SK-N-SH treated with all-trans-retinoic acid at 6 μM for 48 hours (cell line): Measurements from ENCODE around the gene CCDC197.
A peak's percentile ranks its signal among the peaks of the same experiment; 100 is the strongest.

Experiments
- ATAC-seq: fragments of 200-7000 bp; cut with Tn5 transposase; 3 replicates; pipeline ENCODE4 v1.9.1; 2020; ENCODE audit warnings: mild to moderate bottlenecking, moderate library complexity
- ARNTL ChIP-seq: fragments of 450-650 bp; formaldehyde crosslinking; IDR thresholded peaks from 2 replicates; pipeline ENCODE4 v1.5.0; 2020; ENCODE audit warnings: low read depth, mild to moderate bottlenecking, moderate library complexity, borderline replicate concordance
- BACH2 ChIP-seq: fragments of 250-450 bp; sonication (Bioruptor Pico); IDR thresholded peaks from 2 replicates; pipeline ENCODE4 v1.9.0; 2021; ENCODE audit warnings: mild to moderate bottlenecking, borderline replicate concordance
- CSDC2 ChIP-seq: fragments of 250-450 bp; sonication (Bioruptor Pico); IDR thresholded peaks from 2 replicates; pipeline ENCODE4 v1.5.0; 2020; ENCODE audit warnings: mild to moderate bottlenecking, moderate library complexity
- ESRRG ChIP-seq: fragments of 250-450 bp; sonication (Bioruptor Pico); IDR thresholded peaks from 2 replicates; pipeline ENCODE4 v1.6.1; 2021; ENCODE audit warnings: mild to moderate bottlenecking
- GLIS3 ChIP-seq: fragments of 250-450 bp; sonication (Bioruptor Pico); IDR thresholded peaks from 2 replicates; pipeline ENCODE4 v1.5.0; 2020; ENCODE audit warnings: mild to moderate bottlenecking, moderate library complexity
- ISL1 ChIP-seq: fragments of 250-450 bp; sonication (Bioruptor Pico); IDR thresholded peaks from 2 replicates; pipeline ENCODE4 v2.1.2; 2022; ENCODE audit warnings: mild to moderate bottlenecking, moderate library complexity
- PPARA ChIP-seq: fragments of 250-450 bp; sonication (Bioruptor Pico); IDR thresholded peaks from 2 replicates; pipeline ENCODE4 v1.5.0; 2020; ENCODE audit warnings: mild to moderate bottlenecking, borderline replicate concordance
- RARB ChIP-seq: fragments of 250-450 bp; sonication (Bioruptor Pico); IDR thresholded peaks from 2 replicates; pipeline ENCODE4 v1.8.0; 2021; ENCODE audit warnings: mild to moderate bottlenecking, moderate library complexity
- SNAI2 ChIP-seq: fragments of 250-450 bp; sonication (Bioruptor Pico); IDR thresholded peaks from 2 replicates; pipeline ENCODE4 v1.5.0; 2020; ENCODE audit warnings: mild to moderate bottlenecking, moderate library complexity
- TCF4 ChIP-seq: fragments of 250-450 bp; sonication (Bioruptor Pico); IDR thresholded peaks from 2 replicates; pipeline ENCODE4 v1.8.0; 2021; ENCODE audit warnings: mild to moderate bottlenecking, moderate library complexity, borderline replicate concordance
- TOX ChIP-seq: fragments of 250-450 bp; sonication (Bioruptor Pico); IDR thresholded peaks from 2 replicates; pipeline ENCODE4 v1.8.0; 2021; ENCODE audit warnings: mild to moderate bottlenecking, moderate library complexity, borderline replicate concordance
- ZC3H10 ChIP-seq: fragments of 250-450 bp; sonication (Bioruptor Pico); IDR thresholded peaks from 2 replicates; pipeline ENCODE4 v1.5.1; 2021; ENCODE audit warnings: mild to moderate bottlenecking, moderate library complexity
- ZFP3 ChIP-seq: fragments of 250-450 bp; sonication (Bioruptor Pico); IDR thresholded peaks from 2 replicates; pipeline ENCODE4 v1.5.0; 2020; ENCODE audit warnings: mild to moderate bottlenecking, moderate library complexity
- ZFP30 ChIP-seq: fragments of 450-650 bp; formaldehyde crosslinking; IDR thresholded peaks from 2 replicates; pipeline ENCODE4 v1.5.0; 2022; ENCODE audit warnings: mild to moderate bottlenecking, moderate library complexity
- ZNF565 ChIP-seq: fragments of 450-650 bp; formaldehyde crosslinking; conservative IDR thresholded peaks from 2 replicates; pipeline ENCODE4 v1.5.0; 2020; ENCODE audit warnings: low read depth, mild to moderate bottlenecking, moderate library complexity
- ZNF70 ChIP-seq: fragments of 450-650 bp; formaldehyde crosslinking; IDR thresholded peaks from 2 replicates; pipeline ENCODE4 v1.5.0; 2020; ENCODE audit warnings: mild to moderate bottlenecking, moderate library complexity
- ZNF8 ChIP-seq: fragments of 450-650 bp; formaldehyde crosslinking; IDR thresholded peaks from 2 replicates; pipeline ENCODE4 v1.5.0; 2020; ENCODE audit warnings: mild to moderate bottlenecking, moderate library complexity
- TF ChIP-seq, protein P1 (sequence below): fragments of 250-450 bp; sonication (Bioruptor Pico); IDR thresholded peaks from 2 replicates; pipeline ENCODE4 v1.8.0; 2021; ENCODE audit warnings: low read depth, mild to moderate bottlenecking, moderate library complexity, borderline replicate concordance
- TF ChIP-seq, protein P2 (sequence below): fragments of 250-450 bp; sonication (Bioruptor Pico); IDR thresholded peaks from 2 replicates; pipeline ENCODE4 v1.5.1; 2021; ENCODE audit warnings: mild to moderate bottlenecking, moderate library complexity
- TF ChIP-seq, protein P3 (sequence below): fragments of 250-450 bp; sonication (Bioruptor Pico); IDR thresholded peaks from 2 replicates; pipeline ENCODE4 v1.5.1; 2020; ENCODE audit warnings: low read depth, mild to moderate bottlenecking, moderate library complexity
- TF ChIP-seq, protein P4 (sequence below): fragments of 250-450 bp; sonication (Bioruptor Pico); IDR thresholded peaks from 2 replicates; pipeline ENCODE4 v1.5.0; 2020; ENCODE audit warnings: mild to moderate bottlenecking, moderate library complexity
- TF ChIP-seq, protein P5 (sequence below): fragments of 250-450 bp; sonication (Bioruptor Pico); IDR thresholded peaks from 2 replicates; pipeline ENCODE4 v1.8.0; 2020; ENCODE audit warnings: mild to moderate bottlenecking, moderate library complexity, borderline replicate concordance

The CCDC197 gene

DNA sequence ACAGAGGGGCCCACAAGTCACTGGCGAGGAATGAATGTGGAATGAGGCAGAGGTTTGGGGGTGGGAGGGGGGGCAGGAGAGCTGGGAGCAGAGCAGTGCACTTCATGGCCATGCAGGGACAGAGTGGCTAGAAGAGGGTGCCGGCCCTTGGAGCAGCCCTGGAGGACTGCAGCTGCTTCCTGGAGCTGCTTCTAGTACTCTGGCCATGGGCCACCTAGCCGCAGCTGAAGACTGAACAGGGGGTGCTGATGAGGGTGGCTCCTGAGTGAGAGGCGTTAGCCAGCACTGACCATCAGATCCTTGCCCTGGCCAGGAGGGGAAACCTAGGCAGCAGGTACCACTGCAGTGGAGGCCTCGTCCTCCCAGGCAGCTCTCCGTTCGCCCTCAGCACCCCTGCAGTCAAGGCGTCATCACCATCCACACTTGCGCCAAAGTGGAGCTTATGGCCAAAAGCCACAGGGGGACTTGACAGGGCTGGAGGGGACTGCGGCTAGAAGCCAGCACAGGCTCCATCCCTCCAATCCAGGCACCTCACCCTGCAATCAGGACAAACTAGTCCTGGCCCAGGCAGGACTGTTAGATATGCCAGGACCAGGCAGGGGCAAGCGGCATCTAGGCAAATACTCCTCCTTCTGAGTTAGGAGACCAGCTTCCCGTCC lies 45.5 kb downstream of the CCDC197 start:
- peak; percentile 5; the same call in 2 of the 3 replicates for ATAC-seq
- TF ChIP-seq TCF4 (CRISPR knock-in tag) (no peak), ZNF70 (CRISPR knock-in tag) (no peak), BACH2 (CRISPR knock-in tag) (no peak), RARB (CRISPR knock-in tag) (no peak), ZFP3 (CRISPR knock-in tag) (no peak), CSDC2 (no peak), SNAI2 (CRISPR knock-in tag) (no peak), PPARA (CRISPR knock-in tag) (no peak), ZFP30 (no peak), ESRRG (CRISPR knock-in tag) (no peak), ISL1 (CRISPR knock-in tag) (no peak), TOX (CRISPR knock-in tag) (no peak), ZC3H10 (CRISPR knock-in tag) (no peak)
- TF ChIP-seq, protein P1, sequence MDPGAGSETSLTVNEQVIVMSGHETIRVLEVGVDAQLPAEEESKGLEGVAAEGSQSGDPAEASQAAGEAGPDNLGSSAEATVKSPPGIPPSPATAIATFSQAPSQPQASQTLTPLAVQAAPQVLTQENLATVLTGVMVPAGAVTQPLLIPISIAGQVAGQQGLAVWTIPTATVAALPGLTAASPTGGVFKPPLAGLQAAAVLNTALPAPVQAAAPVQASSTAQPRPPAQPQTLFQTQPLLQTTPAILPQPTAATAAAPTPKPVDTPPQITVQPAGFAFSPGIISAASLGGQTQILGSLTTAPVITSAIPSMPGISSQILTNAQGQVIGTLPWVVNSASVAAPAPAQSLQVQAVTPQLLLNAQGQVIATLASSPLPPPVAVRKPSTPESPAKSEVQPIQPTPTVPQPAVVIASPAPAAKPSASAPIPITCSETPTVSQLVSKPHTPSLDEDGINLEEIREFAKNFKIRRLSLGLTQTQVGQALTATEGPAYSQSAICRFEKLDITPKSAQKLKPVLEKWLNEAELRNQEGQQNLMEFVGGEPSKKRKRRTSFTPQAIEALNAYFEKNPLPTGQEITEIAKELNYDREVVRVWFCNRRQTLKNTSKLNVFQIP = no peak
- TF ChIP-seq, protein P2, sequence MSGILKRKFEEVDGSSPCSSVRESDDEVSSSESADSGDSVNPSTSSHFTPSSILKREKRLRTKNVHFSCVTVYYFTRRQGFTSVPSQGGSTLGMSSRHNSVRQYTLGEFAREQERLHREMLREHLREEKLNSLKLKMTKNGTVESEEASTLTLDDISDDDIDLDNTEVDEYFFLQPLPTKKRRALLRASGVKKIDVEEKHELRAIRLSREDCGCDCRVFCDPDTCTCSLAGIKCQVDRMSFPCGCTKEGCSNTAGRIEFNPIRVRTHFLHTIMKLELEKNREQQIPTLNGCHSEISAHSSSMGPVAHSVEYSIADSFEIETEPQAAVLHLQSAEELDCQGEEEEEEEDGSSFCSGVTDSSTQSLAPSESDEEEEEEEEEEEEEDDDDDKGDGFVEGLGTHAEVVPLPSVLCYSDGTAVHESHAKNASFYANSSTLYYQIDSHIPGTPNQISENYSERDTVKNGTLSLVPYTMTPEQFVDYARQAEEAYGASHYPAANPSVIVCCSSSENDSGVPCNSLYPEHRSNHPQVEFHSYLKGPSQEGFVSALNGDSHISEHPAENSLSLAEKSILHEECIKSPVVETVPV (CRISPR knock-in tag) = no peak
- TF ChIP-seq, all 23 proteins: peak for 0

DNA sequence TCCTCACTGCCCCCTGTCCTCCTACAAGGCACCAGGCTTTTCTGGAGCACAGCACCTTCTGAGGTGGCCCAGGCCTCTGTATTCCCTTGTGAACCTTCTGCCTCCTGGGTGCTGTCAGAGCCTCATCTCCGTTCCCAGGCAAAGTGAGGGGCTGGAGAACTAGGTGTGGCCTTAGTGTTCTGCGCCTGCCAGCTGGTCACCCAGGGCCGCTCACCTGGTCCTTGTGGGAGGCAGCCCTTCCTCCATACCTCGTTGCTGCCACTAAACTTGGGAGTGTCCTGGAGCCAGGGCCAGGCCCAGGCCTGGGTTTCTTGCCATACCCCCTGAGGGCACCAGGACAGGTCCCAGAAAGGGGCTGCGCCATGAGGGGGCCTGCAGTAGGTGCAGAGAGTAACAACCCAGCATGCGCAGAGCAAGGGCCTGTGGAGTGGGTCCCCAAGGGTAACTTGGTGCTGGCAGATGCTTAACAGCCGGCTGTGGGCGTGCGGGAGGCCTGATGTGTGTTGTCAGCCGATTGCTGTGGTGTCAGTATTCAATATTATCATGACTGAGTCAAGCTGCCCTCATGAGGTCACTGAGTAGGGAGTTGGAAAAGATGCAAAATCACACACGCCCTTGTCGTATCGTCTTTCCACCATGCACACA lies 46.1 kb downstream of the CCDC197 start:
- ATAC-seq = no peak
- no peak for TF ChIP-seq ZFP30
- no peak for TF ChIP-seq GLIS3 (CRISPR knock-in tag)
- TF ChIP-seq PPARA (CRISPR knock-in tag) = no peak
- TF ChIP-seq, protein P3, sequence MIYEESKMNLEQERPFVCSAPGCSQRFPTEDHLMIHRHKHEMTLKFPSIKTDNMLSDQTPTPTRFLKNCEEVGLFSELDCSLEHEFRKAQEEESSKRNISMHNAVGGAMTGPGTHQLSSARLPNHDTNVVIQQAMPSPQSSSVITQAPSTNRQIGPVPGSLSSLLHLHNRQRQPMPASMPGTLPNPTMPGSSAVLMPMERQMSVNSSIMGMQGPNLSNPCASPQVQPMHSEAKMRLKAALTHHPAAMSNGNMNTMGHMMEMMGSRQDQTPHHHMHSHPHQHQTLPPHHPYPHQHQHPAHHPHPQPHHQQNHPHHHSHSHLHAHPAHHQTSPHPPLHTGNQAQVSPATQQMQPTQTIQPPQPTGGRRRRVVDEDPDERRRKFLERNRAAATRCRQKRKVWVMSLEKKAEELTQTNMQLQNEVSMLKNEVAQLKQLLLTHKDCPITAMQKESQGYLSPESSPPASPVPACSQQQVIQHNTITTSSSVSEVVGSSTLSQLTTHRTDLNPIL (CRISPR knock-in tag) = no peak
- no peak for TF ChIP-seq BACH2 (CRISPR knock-in tag)
- TF ChIP-seq, protein P4, sequence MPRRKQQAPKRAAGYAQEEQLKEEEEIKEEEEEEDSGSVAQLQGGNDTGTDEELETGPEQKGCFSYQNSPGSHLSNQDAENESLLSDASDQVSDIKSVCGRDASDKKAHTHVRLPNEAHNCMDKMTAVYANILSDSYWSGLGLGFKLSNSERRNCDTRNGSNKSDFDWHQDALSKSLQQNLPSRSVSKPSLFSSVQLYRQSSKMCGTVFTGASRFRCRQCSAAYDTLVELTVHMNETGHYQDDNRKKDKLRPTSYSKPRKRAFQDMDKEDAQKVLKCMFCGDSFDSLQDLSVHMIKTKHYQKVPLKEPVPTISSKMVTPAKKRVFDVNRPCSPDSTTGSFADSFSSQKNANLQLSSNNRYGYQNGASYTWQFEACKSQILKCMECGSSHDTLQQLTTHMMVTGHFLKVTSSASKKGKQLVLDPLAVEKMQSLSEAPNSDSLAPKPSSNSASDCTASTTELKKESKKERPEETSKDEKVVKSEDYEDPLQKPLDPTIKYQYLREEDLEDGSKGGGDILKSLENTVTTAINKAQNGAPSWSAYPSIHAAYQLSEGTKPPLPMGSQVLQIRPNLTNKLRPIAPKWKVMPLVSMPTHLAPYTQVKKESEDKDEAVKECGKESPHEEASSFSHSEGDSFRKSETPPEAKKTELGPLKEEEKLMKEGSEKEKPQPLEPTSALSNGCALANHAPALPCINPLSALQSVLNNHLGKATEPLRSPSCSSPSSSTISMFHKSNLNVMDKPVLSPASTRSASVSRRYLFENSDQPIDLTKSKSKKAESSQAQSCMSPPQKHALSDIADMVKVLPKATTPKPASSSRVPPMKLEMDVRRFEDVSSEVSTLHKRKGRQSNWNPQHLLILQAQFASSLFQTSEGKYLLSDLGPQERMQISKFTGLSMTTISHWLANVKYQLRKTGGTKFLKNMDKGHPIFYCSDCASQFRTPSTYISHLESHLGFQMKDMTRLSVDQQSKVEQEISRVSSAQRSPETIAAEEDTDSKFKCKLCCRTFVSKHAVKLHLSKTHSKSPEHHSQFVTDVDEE (CRISPR knock-in tag) = no peak
- no peak for TF ChIP-seq SNAI2 (CRISPR knock-in tag)
- TF ChIP-seq RARB (CRISPR knock-in tag) = no peak
- TF ChIP-seq ZC3H10 (CRISPR knock-in tag) = no peak
- no peak for TF ChIP-seq ISL1 (CRISPR knock-in tag)
- TF ChIP-seq ZNF8 (CRISPR knock-in tag) = no peak
- no peak for TF ChIP-seq TCF4 (CRISPR knock-in tag)
- no peak for TF ChIP-seq ZFP3 (CRISPR knock-in tag)

DNA sequence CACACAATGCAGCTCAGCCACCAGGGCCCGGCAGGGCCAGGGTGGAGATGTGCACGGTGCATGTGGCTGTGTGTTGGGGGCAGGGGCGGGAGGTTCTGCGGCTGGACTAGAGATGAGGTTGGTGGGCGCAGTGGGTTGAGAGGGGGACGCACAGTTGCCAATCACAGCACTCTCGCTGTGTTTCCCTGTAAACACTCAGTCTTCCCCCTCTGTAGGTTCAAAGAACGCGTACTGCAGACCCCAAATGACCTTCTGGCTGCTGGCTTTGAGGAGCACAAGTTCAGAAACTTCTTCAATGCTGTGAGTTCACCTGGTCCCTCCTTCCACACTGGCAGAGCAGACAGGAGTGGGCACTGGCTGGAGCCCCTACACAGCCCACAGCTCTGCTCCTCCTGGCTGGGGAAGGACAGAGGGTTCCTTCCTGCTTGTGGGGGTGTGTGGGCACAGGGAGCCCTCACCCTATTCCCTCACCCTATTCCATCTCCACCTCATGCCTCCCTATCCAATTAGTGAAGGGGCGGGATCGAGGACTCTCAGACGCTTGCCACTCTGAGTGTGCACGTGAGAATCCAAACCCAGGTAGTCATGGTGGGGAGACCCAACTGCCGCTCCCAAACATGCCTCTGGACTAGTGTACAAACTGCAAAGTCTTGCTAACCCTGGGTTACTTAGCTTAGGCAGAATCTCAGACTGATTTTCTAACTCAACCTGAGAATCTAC lies 46.8 kb downstream of the CCDC197 start:
- no peak for ATAC-seq
- TF ChIP-seq ZFP3 (CRISPR knock-in tag) (no peak), ZNF565 (no peak), ZNF8 (CRISPR knock-in tag) (no peak), PPARA (CRISPR knock-in tag) (no peak), CSDC2 (no peak), ARNTL (CRISPR knock-in tag) (no peak), BACH2 (CRISPR knock-in tag) (no peak)
- TF ChIP-seq, protein P5, sequence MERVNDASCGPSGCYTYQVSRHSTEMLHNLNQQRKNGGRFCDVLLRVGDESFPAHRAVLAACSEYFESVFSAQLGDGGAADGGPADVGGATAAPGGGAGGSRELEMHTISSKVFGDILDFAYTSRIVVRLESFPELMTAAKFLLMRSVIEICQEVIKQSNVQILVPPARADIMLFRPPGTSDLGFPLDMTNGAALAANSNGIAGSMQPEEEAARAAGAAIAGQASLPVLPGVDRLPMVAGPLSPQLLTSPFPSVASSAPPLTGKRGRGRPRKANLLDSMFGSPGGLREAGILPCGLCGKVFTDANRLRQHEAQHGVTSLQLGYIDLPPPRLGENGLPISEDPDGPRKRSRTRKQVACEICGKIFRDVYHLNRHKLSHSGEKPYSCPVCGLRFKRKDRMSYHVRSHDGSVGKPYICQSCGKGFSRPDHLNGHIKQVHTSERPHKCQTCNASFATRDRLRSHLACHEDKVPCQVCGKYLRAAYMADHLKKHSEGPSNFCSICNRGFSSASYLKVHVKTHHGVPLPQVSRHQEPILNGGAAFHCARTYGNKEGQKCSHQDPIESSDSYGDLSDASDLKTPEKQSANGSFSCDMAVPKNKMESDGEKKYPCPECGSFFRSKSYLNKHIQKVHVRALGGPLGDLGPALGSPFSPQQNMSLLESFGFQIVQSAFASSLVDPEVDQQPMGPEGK (CRISPR knock-in tag) = no peak
- TF ChIP-seq, protein P2 (CRISPR knock-in tag) = no peak
- TF ChIP-seq, protein P1 = no peak
